Measurements from ENCODE around the gene CAMK2B.

GRCh38 chr7:44291066-44291732 lies 34.2 kb downstream of the CAMK2B start:
- TF ChIP-seq CTCF (IDR thresholded peaks at IDR 0.05), result no peak
- TF ChIP-seq EZH2 (IDR thresholded peaks at IDR 0.05), result no peak
